Measurements from ENCODE around the gene TTC28. TPM values are rescaled to one million over a fixed set of nuclear protein-coding genes. Genes with fewer than 3 reads are reported as not detected.

Gene TTC28
- total RNA-seq, 1 experiment from 2014 or later, result 0.12 TPM

DNA sequence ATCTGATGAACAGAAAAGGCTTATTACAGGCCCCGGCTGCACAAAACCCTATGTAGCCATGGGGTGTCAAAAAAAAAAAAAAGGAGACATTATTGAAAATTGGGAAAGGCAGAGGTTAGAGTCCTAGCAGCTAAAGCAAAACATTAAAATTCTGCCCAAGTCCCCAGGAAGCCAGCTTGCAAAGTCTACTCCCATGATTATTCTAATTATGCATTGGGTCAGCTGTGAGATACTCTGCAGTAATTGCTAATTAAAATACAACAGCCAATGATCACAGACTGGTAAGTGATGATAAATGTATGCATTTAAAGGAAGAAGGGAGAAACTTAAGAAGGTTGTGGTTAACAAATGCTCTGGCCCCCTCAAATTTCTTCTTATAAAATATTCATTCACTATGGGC lies 473.7 kb downstream of the TTC28 start (continued):
- TF ChIP-seq ELF1 (IDR thresholded peaks at IDR 0.05; ENCODE audit: borderline replicate concordance, low read depth), result no peak
- TF ChIP-seq SRF (IDR thresholded peaks at IDR 0.05; ENCODE audit: low read depth), result no peak

DNA sequence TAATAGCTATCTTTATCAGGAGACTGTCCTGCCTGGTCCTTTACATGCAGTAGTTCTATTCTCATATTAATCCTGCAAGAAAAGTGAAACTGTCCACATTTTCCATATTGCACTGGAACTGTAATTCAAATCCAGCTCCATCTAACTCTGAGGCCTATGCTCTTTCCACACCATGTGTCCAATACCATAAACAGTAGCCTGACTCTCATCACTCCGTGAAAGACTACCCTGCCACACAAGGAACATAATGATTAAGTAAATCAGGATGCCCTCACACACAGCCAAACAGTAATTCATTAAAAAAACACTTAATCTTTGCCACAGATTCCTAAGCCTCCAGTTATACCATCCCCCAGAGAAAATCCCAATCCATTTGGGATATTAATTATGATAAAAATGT lies 475.3 kb downstream of the TTC28 start:
- CTCF ChIA-PET, result no interaction called here
- Histone ChIP-seq H4K20me1 (ENCODE audit: insufficient read depth) (no peaks in the 10 kb centered on the region; the same call in 1 of the 2 replicates), H3K9me2 (ENCODE audit: insufficient read depth) (no peaks in the 10 kb centered on the region), H2AFZ (ENCODE audit: low read depth, low read length, poor library complexity, severe bottlenecking) (no peak overlapping the region), H3K79me2 (ENCODE audit: insufficient read depth, low read length) (no peaks in the 10 kb centered on the region), H3K4me1 (ENCODE audit: control insufficient read depth in 1 of 2, insufficient read depth in 2 of 2, low read length in 2 of 2) (no peaks in the 10 kb centered on the region), H3K9me3 (ENCODE audit: control insufficient read depth in 1 of 2, insufficient read depth in 1 of 2, low read depth in 1 of 2, low read length in 2 of 2) (no peaks in the 10 kb centered on the region), H3K4me2 (ENCODE audit: low read length) (no peak overlapping the region), H3K27me3 (ENCODE audit: insufficient read depth, low read length) (peaks cover 63% of the 10 kb centered on the region), H3K4me3 (replicated peaks in 1 of 2; ENCODE audit: low read depth in 1 of 2, low read length in 2 of 2) (no peak overlapping the region), H3K36me3 (ENCODE audit: control insufficient read depth in 1 of 2, insufficient read depth in 2 of 2, low read length in 2 of 2) (no peaks in the 10 kb centered on the region), H3K27ac (ENCODE audit: low read depth, low read length) (no peak overlapping the region), H3K9ac (ENCODE audit: low read length) (no peak overlapping the region)
- TF ChIP-seq CBX3 (IDR thresholded peaks at IDR 0.05; ENCODE audit: low read depth) (no peak), ZFX (IDR thresholded peaks at IDR 0.05) (no peak), TCF7L2 (IDR thresholded peaks at IDR 0.05; ENCODE audit: borderline replicate concordance, extremely low read depth, insufficient read depth, insufficient read length) (no peak), SRF (IDR thresholded peaks at IDR 0.05; ENCODE audit: low read depth) (no peak), ZNF274 (IDR thresholded peaks at IDR 0.05; ENCODE audit: low read depth, low read length) (no peak), YY1 (IDR thresholded peaks at IDR 0.05; ENCODE audit: extremely low read depth, insufficient replicate concordance, low read depth, low read length) (no peak), SIN3A (IDR thresholded peaks at IDR 0.05; ENCODE audit: low read depth) (no peak)
- TF ChIP-seq, protein P1, sequence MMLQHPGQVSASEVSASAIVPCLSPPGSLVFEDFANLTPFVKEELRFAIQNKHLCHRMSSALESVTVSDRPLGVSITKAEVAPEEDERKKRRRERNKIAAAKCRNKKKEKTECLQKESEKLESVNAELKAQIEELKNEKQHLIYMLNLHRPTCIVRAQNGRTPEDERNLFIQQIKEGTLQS (IDR thresholded peaks at IDR 0.05), result no peak
- TF ChIP-seq, protein P2, sequence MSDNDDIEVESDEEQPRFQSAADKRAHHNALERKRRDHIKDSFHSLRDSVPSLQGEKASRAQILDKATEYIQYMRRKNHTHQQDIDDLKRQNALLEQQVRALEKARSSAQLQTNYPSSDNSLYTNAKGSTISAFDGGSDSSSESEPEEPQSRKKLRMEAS (IDR thresholded peaks at IDR 0.05), result no peak
- TF ChIP-seq, protein P3, sequence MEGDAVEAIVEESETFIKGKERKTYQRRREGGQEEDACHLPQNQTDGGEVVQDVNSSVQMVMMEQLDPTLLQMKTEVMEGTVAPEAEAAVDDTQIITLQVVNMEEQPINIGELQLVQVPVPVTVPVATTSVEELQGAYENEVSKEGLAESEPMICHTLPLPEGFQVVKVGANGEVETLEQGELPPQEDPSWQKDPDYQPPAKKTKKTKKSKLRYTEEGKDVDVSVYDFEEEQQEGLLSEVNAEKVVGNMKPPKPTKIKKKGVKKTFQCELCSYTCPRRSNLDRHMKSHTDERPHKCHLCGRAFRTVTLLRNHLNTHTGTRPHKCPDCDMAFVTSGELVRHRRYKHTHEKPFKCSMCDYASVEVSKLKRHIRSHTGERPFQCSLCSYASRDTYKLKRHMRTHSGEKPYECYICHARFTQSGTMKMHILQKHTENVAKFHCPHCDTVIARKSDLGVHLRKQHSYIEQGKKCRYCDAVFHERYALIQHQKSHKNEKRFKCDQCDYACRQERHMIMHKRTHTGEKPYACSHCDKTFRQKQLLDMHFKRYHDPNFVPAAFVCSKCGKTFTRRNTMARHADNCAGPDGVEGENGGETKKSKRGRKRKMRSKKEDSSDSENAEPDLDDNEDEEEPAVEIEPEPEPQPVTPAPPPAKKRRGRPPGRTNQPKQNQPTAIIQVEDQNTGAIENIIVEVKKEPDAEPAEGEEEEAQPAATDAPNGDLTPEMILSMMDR (IDR thresholded peaks at IDR 0.05 in 2 of 3, conservative IDR thresholded peaks at IDR 0.05 in 1 of 3; ENCODE audit: borderline replicate concordance in 1 of 3, insufficient read depth in 1 of 3, low read depth in 2 of 3, low read length in 2 of 3), result no peak
- DNase-seq (ENCODE audit: low read depth, low spot score), result no peak
- POLR2A ChIA-PET, result no interaction called here
- ATAC-seq, result no peak
- RAD21 ChIA-PET (ENCODE audit: low non-redundant PET in 1 of 2, low total read pairs in 2 of 2, uncharacterized antibody in 2 of 2, unreplicated experiment in 2 of 2), result no interaction called here
- intact Hi-C loops (cut with micrococcal nuclease), result no loop called here
- BruUV-seq (replicated peaks), result no TSS peak
